ENCODE data around the gene LBH. TPM values are rescaled to one million over a fixed set of nuclear protein-coding genes. Genes with fewer than 3 reads are reported as not detected.

Gene LBH
- total RNA-seq, 1 donor from 2014 or later, result 137 TPM

- peaks cover 15% of the 10 kb centered on the region for H3K27me3 Mint-ChIP-seq (ENCODE audit: unreplicated experiment)
- H3K36me3 Mint-ChIP-seq (ENCODE audit: low read depth, unreplicated experiment), result peaks cover 45% of the 10 kb centered on the region
- TF ChIP-seq CTCF (IDR thresholded peaks at IDR 0.05; ENCODE audit: unreplicated experiment), result no peak
- peaks cover 41% of the 10 kb centered on the region for H3K4me1 Mint-ChIP-seq (ENCODE audit: unreplicated experiment)
- no peak overlapping the region for H3K27ac Mint-ChIP-seq (ENCODE audit: unreplicated experiment)
- no peaks in the 10 kb centered on the region for H3K9me3 Mint-ChIP-seq (ENCODE audit: unreplicated experiment)
- no peak overlapping the region for H3K4me3 Mint-ChIP-seq (ENCODE audit: unreplicated experiment)
- DNase-seq (ENCODE audit: low spot score), result no peak
Observed at GRCh38 chr2:30255466-30256408, 24.4 kb downstream of the LBH start.

GRCh38 chr2:30257266-30258214, 26.2 kb downstream of the LBH start:
- peak overlapping the region; percentile 57 for H3K4me3 Mint-ChIP-seq (ENCODE audit: unreplicated experiment)
- TF ChIP-seq CTCF (IDR thresholded peaks at IDR 0.05; ENCODE audit: unreplicated experiment), result no peak
- H3K9me3 Mint-ChIP-seq (ENCODE audit: unreplicated experiment), result no peaks in the 10 kb centered on the region
- H3K27ac Mint-ChIP-seq (ENCODE audit: unreplicated experiment), result no peak overlapping the region
- H3K27me3 Mint-ChIP-seq (ENCODE audit: unreplicated experiment), result peaks cover 17% of the 10 kb centered on the region
- H3K4me1 Mint-ChIP-seq (ENCODE audit: unreplicated experiment), result peaks cover 34% of the 10 kb centered on the region
- no peak for DNase-seq (ENCODE audit: low spot score)
- H3K36me3 Mint-ChIP-seq (ENCODE audit: low read depth, unreplicated experiment), result peaks cover 54% of the 10 kb centered on the region

- Mint-ChIP-seq H3K36me3 (ENCODE audit: low read depth, unreplicated experiment) (peaks cover 57% of the 10 kb centered on the region), H3K27ac (ENCODE audit: unreplicated experiment) (no peak overlapping the region), H3K4me1 (ENCODE audit: unreplicated experiment) (peaks cover 23% of the 10 kb centered on the region), H3K4me3 (ENCODE audit: unreplicated experiment) (peak overlapping the region; percentile 67), H3K27me3 (ENCODE audit: unreplicated experiment) (peaks cover 17% of the 10 kb centered on the region), H3K9me3 (ENCODE audit: unreplicated experiment) (no peaks in the 10 kb centered on the region)
- no peak for DNase-seq (ENCODE audit: low spot score)
- no peak for TF ChIP-seq CTCF (IDR thresholded peaks at IDR 0.05; ENCODE audit: unreplicated experiment)
Observed at GRCh38 chr2:30259071-30259470, 27.7 kb downstream of the LBH start.

GRCh38 chr2:30259827-30260679, 28.7 kb downstream of the LBH start:
- peaks cover 57% of the 10 kb centered on the region for H3K36me3 Mint-ChIP-seq (ENCODE audit: low read depth, unreplicated experiment)
- no peak overlapping the region for H3K4me3 Mint-ChIP-seq (ENCODE audit: unreplicated experiment)
- no peak for DNase-seq (ENCODE audit: low spot score)
- peaks cover 21% of the 10 kb centered on the region for H3K4me1 Mint-ChIP-seq (ENCODE audit: unreplicated experiment)
- TF ChIP-seq CTCF (IDR thresholded peaks at IDR 0.05; ENCODE audit: unreplicated experiment), result no peak
- peaks cover 17% of the 10 kb centered on the region for H3K27me3 Mint-ChIP-seq (ENCODE audit: unreplicated experiment)
- H3K9me3 Mint-ChIP-seq (ENCODE audit: unreplicated experiment), result no peaks in the 10 kb centered on the region
- no peak overlapping the region for H3K27ac Mint-ChIP-seq (ENCODE audit: unreplicated experiment)
